ENCODE measurements around the gene C1QTNF12.

DNA sequence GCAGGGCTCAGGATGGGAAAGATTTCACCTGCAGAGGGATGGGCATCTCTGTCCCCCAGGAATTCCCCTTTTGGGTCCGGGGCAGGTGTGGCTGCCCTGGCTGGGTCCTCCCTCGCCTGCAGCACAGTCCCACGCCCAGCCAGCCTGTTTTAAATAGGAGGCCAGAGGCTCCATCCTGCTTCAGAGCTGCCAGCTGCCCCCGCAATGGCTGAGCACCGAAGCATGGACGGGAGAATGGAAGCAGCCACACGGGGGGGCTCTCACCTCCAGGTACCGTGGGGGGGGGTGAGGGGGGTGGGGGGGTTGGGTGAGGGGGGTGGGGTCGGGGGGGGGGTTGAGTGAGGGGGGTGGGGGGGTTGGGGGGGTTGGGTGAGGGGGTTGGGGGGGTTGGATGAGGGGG lies 37.3 kb upstream of the C1QTNF12 start:
- no peak for TF ChIP-seq CTCF (IDR thresholded peaks at IDR 0.05)
- no peak for TF ChIP-seq EZH2 (IDR thresholded peaks at IDR 0.05)

Measured in neural progenitor cell (in vitro differentiated cells).